DOHH2 (cell line): ENCODE data around the gene DFFB.

ENCODE experiments used
- H3F3A ChIP-seq: fragments of 200-600 bp; sonication (generic), shearing (Covaris generic); 2 replicates; pipeline ENCODE4 v1.6.0; 2016; ENCODE audit warnings: antibody characterized with exemption, mild to moderate bottlenecking; ENCODE audit not compliant: control insufficient read depth, insufficient read depth
- H3K27ac ChIP-seq: fragments of 200-600 bp; sonication (generic); 2 replicates; pipeline ENCODE4 v1.5.1; 2014; ENCODE audit warnings: low read depth, mild to moderate bottlenecking, low read length, moderate library complexity
- H3K27me3 ChIP-seq: fragments of 200-600 bp; sonication (generic); 2 replicates; pipeline ENCODE4 v1.6.1; 2014; ENCODE audit warnings: mild to moderate bottlenecking, low read length, mixed read lengths; ENCODE audit not compliant: control insufficient read depth
- H3K36me3 ChIP-seq: fragments of 200-600 bp; sonication (generic); 2 replicates; pipeline ENCODE4 v1.6.1; 2014; ENCODE audit warnings: mild to moderate bottlenecking, low read length, moderate library complexity, mixed read lengths; ENCODE audit not compliant: control insufficient read depth
- H3K4me1 ChIP-seq: fragments of 200-600 bp; sonication (generic); 2 replicates; pipeline ENCODE4 v1.6.1; 2014; ENCODE audit warnings: mild to moderate bottlenecking, low read length, mixed read lengths; ENCODE audit not compliant: control insufficient read depth
- H3K4me2 ChIP-seq: fragments of 200-600 bp; sonication (generic); 2 replicates; pipeline ENCODE4 v1.6.0; 2014; ENCODE audit warnings: mild to moderate bottlenecking, low read length, moderate library complexity
- H3K4me3 ChIP-seq: fragments of 200-600 bp; sonication (generic); 2 replicates; pipeline ENCODE4 v1.5.1; 2014; ENCODE audit warnings: mild to moderate bottlenecking, low read length, mixed read lengths
- H3K79me2 ChIP-seq: fragments of 200-600 bp; sonication (generic); 2 replicates; pipeline ENCODE4 v1.6.1; 2014; ENCODE audit warnings: mild to moderate bottlenecking, low read length, mixed read lengths; ENCODE audit not compliant: control insufficient read depth
- H3K9me2 ChIP-seq: fragments of 200-600 bp; sonication (generic); replicated peaks from 2 replicates; pipeline ENCODE4 v1.6.1; 2014; ENCODE audit warnings: mild to moderate bottlenecking, low read length, mixed read lengths; ENCODE audit not compliant: control insufficient read depth
- H3K9me3 ChIP-seq: fragments of 200-600 bp; sonication (generic); 2 replicates; pipeline ENCODE4 v1.6.1; 2014; ENCODE audit warnings: antibody characterized with exemption, low read length, mixed read lengths; ENCODE audit not compliant: control insufficient read depth, insufficient read depth
- H4K20me1 ChIP-seq: fragments of 200-600 bp; sonication (generic); 2 replicates; pipeline ENCODE4 v1.6.0; 2014; ENCODE audit warnings: low read depth, mild to moderate bottlenecking, antibody characterized with exemption, low read length, moderate library complexity; ENCODE audit not compliant: control insufficient read depth, insufficient read depth
- EZH2phosphoT487 ChIP-seq: fragments of 200-600 bp; sonication (generic); IDR thresholded peaks from 2 replicates; pipeline ENCODE4 v1.6.1; 2017; ENCODE audit warnings: borderline replicate concordance, mild to moderate bottlenecking, antibody characterized with exemption, low read length, moderate library complexity, mixed read lengths
- TF ChIP-seq, protein P1 (sequence below): fragments of 200-600 bp; sonication (generic); IDR thresholded peaks from one replicate; pipeline ENCODE4 v1.5.1; 2014; ENCODE audit warnings: antibody characterized with exemption, mild to moderate bottlenecking, low read depth, low read length; ENCODE audit not compliant: poor library complexity, severe bottlenecking

The DFFB gene

DNA sequence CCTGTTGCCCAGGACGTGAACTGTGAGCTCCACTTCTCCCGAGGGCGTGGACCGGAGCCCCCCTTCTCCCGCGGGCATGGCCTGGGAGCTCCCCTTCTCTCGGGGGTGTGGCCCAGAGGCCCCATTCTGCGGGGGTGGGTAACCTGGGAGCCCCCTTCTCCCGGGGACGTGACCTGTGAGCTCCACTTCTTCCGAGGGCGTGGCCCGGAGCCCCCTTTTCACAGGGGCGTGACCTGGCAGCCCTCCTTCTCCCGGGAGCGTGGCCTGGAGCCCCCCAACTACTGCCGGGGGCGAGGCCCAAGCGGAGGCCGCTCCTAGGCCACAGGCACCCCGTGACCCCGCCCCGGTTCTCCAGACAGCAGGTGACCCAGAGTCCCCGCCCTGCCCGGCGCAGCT lies 42.5 kb downstream of the DFFB start:
- no peaks in the 10 kb centered on the region for H3K27me3 ChIP-seq
- peak overlapping the region; percentile 98 for H3K4me3 ChIP-seq
- H3K36me3 ChIP-seq = peaks cover 29% of the 10 kb centered on the region
- peaks cover 51% of the 10 kb centered on the region for H3K4me1 ChIP-seq
- H3K9me3 ChIP-seq = no peaks in the 10 kb centered on the region
- no peaks in the 10 kb centered on the region for H3K9me2 ChIP-seq
- H3K79me2 ChIP-seq = peaks cover 52% of the 10 kb centered on the region
- peaks cover 9% of the 10 kb centered on the region for H3F3A ChIP-seq
- H3K27ac ChIP-seq = peak overlapping the region; percentile 94
- H4K20me1 ChIP-seq = no peaks in the 10 kb centered on the region
- peak overlapping the region; percentile 100 for H3K4me2 ChIP-seq
- TF ChIP-seq, protein P1, sequence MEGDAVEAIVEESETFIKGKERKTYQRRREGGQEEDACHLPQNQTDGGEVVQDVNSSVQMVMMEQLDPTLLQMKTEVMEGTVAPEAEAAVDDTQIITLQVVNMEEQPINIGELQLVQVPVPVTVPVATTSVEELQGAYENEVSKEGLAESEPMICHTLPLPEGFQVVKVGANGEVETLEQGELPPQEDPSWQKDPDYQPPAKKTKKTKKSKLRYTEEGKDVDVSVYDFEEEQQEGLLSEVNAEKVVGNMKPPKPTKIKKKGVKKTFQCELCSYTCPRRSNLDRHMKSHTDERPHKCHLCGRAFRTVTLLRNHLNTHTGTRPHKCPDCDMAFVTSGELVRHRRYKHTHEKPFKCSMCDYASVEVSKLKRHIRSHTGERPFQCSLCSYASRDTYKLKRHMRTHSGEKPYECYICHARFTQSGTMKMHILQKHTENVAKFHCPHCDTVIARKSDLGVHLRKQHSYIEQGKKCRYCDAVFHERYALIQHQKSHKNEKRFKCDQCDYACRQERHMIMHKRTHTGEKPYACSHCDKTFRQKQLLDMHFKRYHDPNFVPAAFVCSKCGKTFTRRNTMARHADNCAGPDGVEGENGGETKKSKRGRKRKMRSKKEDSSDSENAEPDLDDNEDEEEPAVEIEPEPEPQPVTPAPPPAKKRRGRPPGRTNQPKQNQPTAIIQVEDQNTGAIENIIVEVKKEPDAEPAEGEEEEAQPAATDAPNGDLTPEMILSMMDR = peak; percentile 47
- TF ChIP-seq EZH2phosphoT487 = no peak

DNA sequence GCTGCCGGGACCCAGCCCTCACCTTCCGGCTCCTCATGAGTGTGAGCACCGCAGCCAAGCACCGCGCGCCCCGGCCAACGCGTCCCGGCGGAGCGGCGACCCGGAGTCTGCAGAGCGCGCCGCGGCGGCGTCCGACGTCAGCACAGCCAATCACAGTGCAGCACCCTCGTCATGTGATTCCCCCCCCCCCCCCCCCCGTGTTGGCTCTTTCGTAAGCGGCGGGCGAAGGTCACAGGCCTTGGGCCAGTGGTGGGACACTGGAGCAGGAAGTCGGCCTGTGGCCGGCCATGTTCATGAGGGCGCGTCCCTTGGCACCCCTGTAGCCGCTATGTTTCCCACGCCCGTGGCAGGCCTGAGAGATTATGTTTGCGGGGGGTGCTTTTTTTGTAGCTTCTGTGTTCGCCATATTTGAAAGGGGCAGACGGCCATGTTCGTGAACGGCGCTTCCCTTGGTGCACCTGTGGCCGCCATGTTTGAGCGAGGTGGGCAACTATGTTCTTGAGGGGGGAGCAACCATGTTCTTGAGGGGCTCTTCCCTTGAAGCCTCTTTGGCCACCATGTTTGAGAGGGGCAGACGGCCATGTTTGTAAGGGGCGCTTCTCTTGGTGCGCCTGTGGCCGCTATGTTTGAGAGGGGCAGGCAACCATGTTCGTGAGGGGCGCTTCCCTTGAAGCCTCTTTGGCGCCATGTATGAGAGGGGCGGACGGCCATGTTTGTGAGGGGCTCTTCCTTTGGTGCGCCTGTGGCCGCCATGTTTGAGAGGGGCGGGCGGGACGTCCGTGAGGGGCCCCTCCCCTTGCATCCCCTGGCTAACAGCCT lies 43.1 kb downstream of the DFFB start, which contains the start of gene C1orf174:
TSS of gene C1orf174 (minus strand) at position 123 of the 819 bp plus-strand sequence. CDS start at position 37, 86 bp downstream.
- Histone ChIP-seq H3K9me3 (no peaks in the 10 kb centered on the region), H3K27ac (peak within 1 kb of the TSS; percentile 94), H3K79me2 (peaks cover 46% of the 10 kb centered on the region), H3K4me2 (peak within 1 kb of the TSS; percentile 100), H3K27me3 (no peaks in the 10 kb centered on the region), H3K9me2 (no peaks in the 10 kb centered on the region), H3K36me3 (peaks cover 26% of the 10 kb centered on the region), H4K20me1 (no peaks in the 10 kb centered on the region), H3K4me3 (peak within 1 kb of the TSS; percentile 98), H3F3A (peaks cover 12% of the 10 kb centered on the region), H3K4me1 (peaks cover 57% of the 10 kb centered on the region)
- TF ChIP-seq EZH2phosphoT487 = no peak
- TF ChIP-seq, protein P1 = no peak

DNA sequence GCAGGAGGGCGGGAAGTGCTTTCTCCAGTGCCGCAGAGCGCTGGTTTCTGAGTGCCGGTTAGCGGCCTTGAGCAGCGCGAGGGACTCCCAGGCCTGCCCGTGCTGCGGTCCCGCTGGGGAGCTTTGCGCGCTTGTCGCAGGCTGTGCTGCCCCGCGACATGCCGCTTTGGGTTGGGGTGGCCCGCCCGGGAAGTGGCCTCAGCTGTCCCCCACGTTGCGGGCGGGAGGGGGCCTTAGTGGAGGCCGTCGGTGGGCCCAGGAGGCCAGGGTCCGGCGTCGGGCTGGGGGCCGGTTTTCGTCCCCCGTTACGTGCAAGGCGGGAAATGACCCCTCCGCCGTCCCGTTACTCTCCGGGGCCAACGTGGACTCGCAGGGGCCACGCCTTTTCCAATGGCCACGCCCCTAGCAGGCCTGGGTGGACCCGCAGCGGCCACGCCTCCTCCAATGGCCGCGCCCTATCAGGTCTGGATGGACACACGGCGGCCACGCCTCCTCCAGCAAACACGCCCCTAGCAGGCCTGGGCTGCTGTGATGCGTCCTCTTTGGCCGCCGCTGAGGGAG lies 43.8 kb downstream of the DFFB start:
- Histone ChIP-seq H4K20me1 (no peaks in the 10 kb centered on the region), H3K9me3 (no peaks in the 10 kb centered on the region), H3K36me3 (peaks cover 19% of the 10 kb centered on the region; the same call in 1 of the 2 replicates), H3K9me2 (no peaks in the 10 kb centered on the region), H3K27ac (peak overlapping the region; percentile 94), H3F3A (peaks cover 12% of the 10 kb centered on the region), H3K79me2 (peaks cover 39% of the 10 kb centered on the region), H3K4me1 (peaks cover 64% of the 10 kb centered on the region), H3K27me3 (no peaks in the 10 kb centered on the region), H3K4me3 (peak overlapping the region; percentile 98), H3K4me2 (peak overlapping the region; percentile 100)
- TF ChIP-seq, protein P1 = no peak
- no peak for TF ChIP-seq EZH2phosphoT487
